ENCODE data around the gene RCOR2. TPM values are rescaled to one million over a fixed set of nuclear protein-coding genes. Genes with fewer than 3 reads are reported as not detected.
"Not testable (repeated sequence)": the region's sequence is repeated elsewhere in the genome, so short reads cannot be mapped to it uniquely, and the experiment has no call there.

RCOR2 gene
- total RNA-seq, result 2.4 TPM
- 0.87 TPM for polyA plus RNA-seq
- long read RNA-seq, donor 1, result 0 reads
- long read RNA-seq, donor 2, result 0 reads
- long read RNA-seq, donor 3, partial matches to known transcripts, result 1,315 of 1,315 reads
- long read RNA-seq, donor 3, other reads (novel, unspliced or antisense), result 0 of 1,315 reads
- long read RNA-seq, donor 4, partial matches to known transcripts, result 1,021 of 1,022 reads
- long read RNA-seq, donor 4, other reads (novel, unspliced or antisense), result 0 of 1,022 reads
- long read RNA-seq, donor 5, partial matches to known transcripts, result 1,826 of 1,829 reads
- long read RNA-seq, donor 5, other reads (novel, unspliced or antisense), result 0 of 1,829 reads
- long read RNA-seq, donor 6, result 0 reads
- long read RNA-seq, donor 7, result 0 reads
- long read RNA-seq, donor 8, result 0 reads
- long read RNA-seq, donor 9, result 0 reads
- long read RNA-seq, donor 10, result 0 reads

DNA sequence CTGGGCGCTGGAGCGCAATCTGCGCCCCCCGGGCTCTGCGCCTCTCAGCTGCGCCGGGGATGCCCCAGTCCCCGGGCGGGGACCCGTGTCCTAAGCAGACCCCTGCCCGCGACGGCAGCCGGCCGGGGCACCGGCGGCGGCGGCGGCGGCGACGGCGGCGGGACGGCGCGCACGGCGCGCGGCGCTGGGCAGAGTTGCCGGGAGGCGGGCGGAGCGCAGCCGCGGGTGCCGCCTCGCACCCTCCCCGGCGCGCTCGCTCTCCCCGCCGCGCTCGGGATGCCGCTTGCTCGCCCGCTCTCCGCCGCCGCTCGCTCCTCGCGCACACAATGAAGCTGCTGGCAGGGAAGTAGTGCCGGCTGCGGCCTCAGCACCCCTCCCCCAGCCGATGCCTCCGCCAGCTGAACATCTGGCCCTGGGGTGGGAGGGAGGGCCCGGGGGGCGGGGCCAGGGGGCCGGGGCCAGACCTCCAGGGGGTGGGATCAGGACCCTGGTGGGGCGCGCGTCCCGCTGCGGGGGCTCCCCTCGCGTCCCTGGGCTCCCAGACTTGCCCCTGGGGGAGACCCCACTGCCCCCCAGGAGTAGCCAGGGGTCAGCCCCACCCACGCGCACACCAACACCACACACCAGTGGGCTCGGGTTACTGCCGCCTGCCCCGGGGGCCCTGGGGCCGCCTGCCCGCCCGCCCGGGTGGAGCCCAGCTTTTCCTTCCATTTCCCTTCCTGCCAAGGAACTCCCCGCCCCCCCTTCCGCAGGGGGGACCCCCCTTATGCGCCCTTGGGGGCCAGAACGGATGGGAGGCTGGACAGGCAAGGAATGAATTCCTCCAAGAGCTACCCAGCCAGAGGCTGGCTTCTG lies at the start of gene RCOR2:
TSS of gene RCOR2 (minus strand) at position 328 of the 855 bp plus-strand sequence. CDS start 708 bp downstream, outside the sequence.
- peak within 1 kb of the TSS in 1 of 2 donors; percentile 76 for H3K27ac ChIP-seq (ENCODE audit: low read depth in 1 of 2, low read length in 1 of 2)
- H3K9me3 ChIP-seq (ENCODE audit: control insufficient read depth in 2 of 2, insufficient read depth in 1 of 2, low read length in 1 of 2), result no peaks in the 10 kb centered on the region
- peaks cover 3 to 47% of the 10 kb centered on the region in 2 donors for H3K27me3 ChIP-seq (ENCODE audit: control insufficient read depth in 2 of 2, insufficient read depth in 1 of 2, low read length in 1 of 2)
- H3K4me3 ChIP-seq (ENCODE audit: low read length in 2 of 2), result peak within 1 kb of the TSS; percentile 54
- H3K36me3 ChIP-seq (ENCODE audit: control insufficient read depth in 2 of 2, insufficient read depth in 2 of 2, low read length in 1 of 2), result no peaks in the 10 kb centered on the region
- under 1% methylated on average over 85 of the region's 85 CpGs for WGBS
- H3K4me1 ChIP-seq (ENCODE audit: control insufficient read depth in 2 of 2, insufficient read depth in 2 of 2, low read length in 2 of 2), result peaks cover 15 to 50% of the 10 kb centered on the region in 2 donors
- DNase-seq (ENCODE audit: low read depth in 6 of 9, low spot score in 9 of 9), result peak; percentile 46 to 94 (median 80)

DNA sequence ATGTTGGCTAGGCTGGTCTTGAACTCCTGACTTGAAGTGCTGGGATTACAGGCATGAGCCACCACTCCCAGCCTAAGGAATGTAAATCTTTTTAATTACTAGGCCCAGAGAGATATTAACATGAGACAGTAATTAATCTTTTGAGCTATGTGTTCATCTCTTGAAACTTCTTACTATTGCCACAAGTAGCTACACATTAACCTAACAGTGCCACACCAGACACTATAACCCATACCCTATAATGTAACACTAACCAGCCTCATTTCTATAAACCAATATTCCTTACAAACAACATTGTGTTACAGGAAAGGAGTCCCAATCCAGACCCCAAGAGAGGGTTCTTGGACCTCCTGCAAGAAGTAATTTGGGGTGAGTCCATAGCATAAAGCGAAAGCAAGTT lies 49.5 kb upstream of the RCOR2 start:
- H3K27me3 ChIP-seq (ENCODE audit: control insufficient read depth in 2 of 2, insufficient read depth in 1 of 2, low read length in 1 of 2), result no peaks in the 10 kb centered on the region
- H3K4me1 ChIP-seq (ENCODE audit: control insufficient read depth in 2 of 2, insufficient read depth in 2 of 2, low read length in 2 of 2), result peaks cover 0 to 12% of the 10 kb centered on the region in 2 donors
- H3K9me3 ChIP-seq (ENCODE audit: control insufficient read depth in 2 of 2, insufficient read depth in 1 of 2, low read length in 1 of 2), result no peaks in the 10 kb centered on the region
- no peaks in the 10 kb centered on the region for H3K36me3 ChIP-seq (ENCODE audit: control insufficient read depth in 2 of 2, insufficient read depth in 2 of 2, low read length in 1 of 2)
- H3K27ac ChIP-seq (ENCODE audit: low read depth in 1 of 2, low read length in 1 of 2), result no peak overlapping the region
- H3K4me3 ChIP-seq (ENCODE audit: low read length in 2 of 2), result no peak overlapping the region
- 98% methylated on average over 1 of the region's 1 CpG for WGBS
- DNase-seq (ENCODE audit: low read depth in 6 of 9, low spot score in 9 of 9), result no peak

DNA sequence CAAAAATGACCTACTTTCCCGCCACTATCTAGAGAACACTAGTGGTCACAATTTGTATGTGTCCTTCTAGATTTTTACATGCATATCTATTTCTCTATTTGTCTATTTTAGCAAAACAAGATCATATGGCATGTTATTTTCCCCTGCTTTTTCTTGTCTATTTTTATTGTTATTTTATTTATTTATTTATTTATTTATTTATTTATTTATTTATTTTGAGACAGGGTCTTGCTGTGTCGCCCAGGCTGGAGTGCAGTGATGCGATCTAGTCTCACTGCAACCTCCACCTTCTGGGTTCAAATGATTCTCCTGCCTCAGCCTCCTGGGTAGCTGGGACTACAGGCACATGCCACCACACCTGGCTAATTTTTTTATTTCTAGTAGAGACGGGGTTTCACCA lies 46.9 kb upstream of the RCOR2 start:
- H3K4me1 ChIP-seq (ENCODE audit: control insufficient read depth in 2 of 2, insufficient read depth in 2 of 2, low read length in 2 of 2), result peaks cover 0 to 29% of the 10 kb centered on the region in 2 donors
- not testable (repeated sequence) for H3K27me3 ChIP-seq (ENCODE audit: control insufficient read depth in 2 of 2, insufficient read depth in 1 of 2, low read length in 1 of 2); H3K9me3 ChIP-seq (ENCODE audit: control insufficient read depth in 2 of 2, insufficient read depth in 1 of 2, low read length in 1 of 2); H3K36me3 ChIP-seq (ENCODE audit: control insufficient read depth in 2 of 2, insufficient read depth in 2 of 2, low read length in 1 of 2); H3K27ac ChIP-seq (ENCODE audit: low read depth in 1 of 2, low read length in 1 of 2); H3K4me3 ChIP-seq (ENCODE audit: low read length in 2 of 2); DNase-seq (ENCODE audit: low read depth in 6 of 9, low spot score in 9 of 9)
- 95% methylated on average over 4 of the region's 4 CpGs for WGBS

DNA sequence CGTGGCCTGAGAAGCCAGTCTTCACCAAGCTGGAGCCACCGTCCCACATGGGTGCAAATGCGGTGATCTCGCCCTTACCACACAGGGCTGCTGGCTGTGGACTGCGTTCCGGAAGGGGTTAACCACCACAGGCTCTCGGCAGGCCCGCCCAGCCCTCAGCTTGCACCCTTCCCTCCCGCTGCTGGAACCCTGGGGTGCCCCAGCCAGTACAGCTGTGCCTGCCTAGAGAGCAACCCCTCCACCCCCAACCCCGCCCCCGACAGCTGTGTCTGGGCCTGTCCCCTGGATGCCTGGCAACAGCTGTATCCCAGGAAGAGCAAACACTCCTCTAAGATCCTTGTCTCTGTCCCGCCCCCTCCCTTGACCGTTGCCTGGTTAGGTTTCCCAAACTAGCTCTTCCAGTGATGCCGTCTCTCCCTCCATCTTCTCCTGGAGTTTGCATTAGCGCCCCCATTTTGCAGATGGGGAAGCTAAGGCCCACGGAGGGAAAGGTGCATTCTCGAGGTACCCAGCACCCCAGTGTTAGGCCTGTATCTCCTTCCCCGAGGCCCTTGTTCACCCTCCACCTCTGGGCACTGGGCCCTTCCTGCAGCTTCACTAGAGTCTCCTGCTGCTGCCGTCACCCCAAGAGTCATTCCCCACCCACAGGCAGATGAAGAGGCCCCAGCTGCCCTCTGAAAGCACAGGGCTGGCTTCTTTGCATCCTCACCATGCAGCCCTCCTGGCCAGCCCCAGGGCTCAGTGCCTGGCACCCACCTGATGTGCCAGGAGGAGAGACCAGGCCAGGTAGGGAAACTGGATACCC lies 44.8 kb upstream of the RCOR2 start:
- Histone ChIP-seq H3K27ac (ENCODE audit: low read depth in 1 of 2, low read length in 1 of 2) (no peak overlapping the region), H3K4me3 (ENCODE audit: low read length in 2 of 2) (no peak overlapping the region), H3K4me1 (ENCODE audit: control insufficient read depth in 2 of 2, insufficient read depth in 2 of 2, low read length in 2 of 2) (peaks cover 0 to 44% of the 10 kb centered on the region in 2 donors), H3K9me3 (ENCODE audit: control insufficient read depth in 2 of 2, insufficient read depth in 1 of 2, low read length in 1 of 2) (no peaks in the 10 kb centered on the region), H3K27me3 (ENCODE audit: control insufficient read depth in 2 of 2, insufficient read depth in 1 of 2, low read length in 1 of 2) (no peaks in the 10 kb centered on the region), H3K36me3 (ENCODE audit: control insufficient read depth in 2 of 2, insufficient read depth in 2 of 2, low read length in 1 of 2) (peaks cover 0 to 3% of the 10 kb centered on the region in 2 donors)
- DNase-seq (ENCODE audit: low read depth in 6 of 9, low spot score in 9 of 9), result peak in 2 of 9 donors; percentile 24 to 65
- WGBS, result 64% methylated on average over 19 of the region's 19 CpGs

DNA sequence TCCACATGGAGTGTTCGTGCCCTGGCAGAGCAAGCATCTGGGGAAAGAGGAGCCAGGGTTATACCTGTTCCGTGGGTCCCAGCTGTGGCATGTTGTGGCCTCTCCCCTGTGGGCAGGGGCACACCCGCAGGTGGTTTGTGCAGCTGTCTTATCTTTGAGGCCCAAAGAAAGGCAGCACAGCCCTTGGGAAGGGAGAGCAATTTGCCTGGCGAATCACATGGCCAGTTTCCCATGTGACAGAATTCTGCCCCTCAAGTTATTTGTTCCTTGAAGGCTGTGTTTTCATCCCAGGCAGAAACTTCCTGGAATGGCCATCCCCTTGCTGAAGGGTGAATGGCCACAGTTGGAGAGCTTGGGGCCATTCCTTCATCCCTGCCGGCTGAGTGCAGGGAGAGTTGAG lies 41.0 kb upstream of the RCOR2 start:
- whole genome bisulfite sequencing, result 72% methylated on average over 5 of the region's 5 CpGs

DNA sequence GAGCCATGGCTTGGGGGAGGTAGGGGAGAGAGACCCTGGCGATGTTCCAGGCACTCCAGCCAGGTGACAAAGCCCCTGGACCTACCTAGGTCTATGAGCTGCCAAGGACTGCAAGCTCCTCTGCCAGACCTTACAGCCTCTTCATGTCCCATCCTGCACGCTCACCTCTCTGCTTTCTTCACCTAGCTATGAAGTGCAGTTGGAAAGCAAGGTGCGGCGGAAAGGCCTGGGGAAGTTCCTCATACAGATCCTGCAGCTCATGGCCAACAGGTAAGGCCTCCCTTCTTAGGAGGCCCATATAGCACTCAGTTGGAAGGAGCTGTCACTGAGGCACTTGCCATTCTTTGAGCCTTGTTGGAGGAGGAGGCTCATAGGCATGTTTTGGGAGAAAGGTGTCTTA lies 35.6 kb upstream of the RCOR2 start:
- 97% methylated on average over 4 of the region's 4 CpGs for WGBS
- Histone ChIP-seq H3K27ac (ENCODE audit: low read depth in 1 of 2, low read length in 1 of 2) (peak overlapping the region in 1 of 2 donors; percentile 19), H3K27me3 (ENCODE audit: control insufficient read depth in 2 of 2, insufficient read depth in 1 of 2, low read length in 1 of 2) (no peaks in the 10 kb centered on the region), H3K4me1 (ENCODE audit: control insufficient read depth in 2 of 2, insufficient read depth in 2 of 2, low read length in 2 of 2) (peaks cover 9 to 30% of the 10 kb centered on the region in 2 donors), H3K4me3 (ENCODE audit: low read length in 2 of 2) (no peak overlapping the region), H3K36me3 (ENCODE audit: control insufficient read depth in 2 of 2, insufficient read depth in 2 of 2, low read length in 1 of 2) (peaks cover 42 to 49% of the 10 kb centered on the region in 2 donors), H3K9me3 (ENCODE audit: control insufficient read depth in 2 of 2, insufficient read depth in 1 of 2, low read length in 1 of 2) (no peaks in the 10 kb centered on the region)
- DNase-seq (ENCODE audit: low read depth in 6 of 9, low spot score in 9 of 9), result no peak

More for the DNA sequence above, 41.0 kb upstream of the RCOR2 start:
- Histone ChIP-seq H3K4me1 (ENCODE audit: control insufficient read depth in 2 of 2, insufficient read depth in 2 of 2, low read length in 2 of 2) (peaks cover 0 to 47% of the 10 kb centered on the region in 2 donors), H3K36me3 (ENCODE audit: control insufficient read depth in 2 of 2, insufficient read depth in 2 of 2, low read length in 1 of 2) (peaks cover 35 to 36% of the 10 kb centered on the region in 2 donors), H3K9me3 (ENCODE audit: control insufficient read depth in 2 of 2, insufficient read depth in 1 of 2, low read length in 1 of 2) (no peaks in the 10 kb centered on the region), H3K4me3 (ENCODE audit: low read length in 2 of 2) (no peak overlapping the region), H3K27ac (ENCODE audit: low read depth in 1 of 2, low read length in 1 of 2) (no peak overlapping the region), H3K27me3 (ENCODE audit: control insufficient read depth in 2 of 2, insufficient read depth in 1 of 2, low read length in 1 of 2) (no peaks in the 10 kb centered on the region)
- DNase-seq (ENCODE audit: low read depth in 6 of 9, low spot score in 9 of 9), result peak in 1 of 9 donors; percentile 46

DNA sequence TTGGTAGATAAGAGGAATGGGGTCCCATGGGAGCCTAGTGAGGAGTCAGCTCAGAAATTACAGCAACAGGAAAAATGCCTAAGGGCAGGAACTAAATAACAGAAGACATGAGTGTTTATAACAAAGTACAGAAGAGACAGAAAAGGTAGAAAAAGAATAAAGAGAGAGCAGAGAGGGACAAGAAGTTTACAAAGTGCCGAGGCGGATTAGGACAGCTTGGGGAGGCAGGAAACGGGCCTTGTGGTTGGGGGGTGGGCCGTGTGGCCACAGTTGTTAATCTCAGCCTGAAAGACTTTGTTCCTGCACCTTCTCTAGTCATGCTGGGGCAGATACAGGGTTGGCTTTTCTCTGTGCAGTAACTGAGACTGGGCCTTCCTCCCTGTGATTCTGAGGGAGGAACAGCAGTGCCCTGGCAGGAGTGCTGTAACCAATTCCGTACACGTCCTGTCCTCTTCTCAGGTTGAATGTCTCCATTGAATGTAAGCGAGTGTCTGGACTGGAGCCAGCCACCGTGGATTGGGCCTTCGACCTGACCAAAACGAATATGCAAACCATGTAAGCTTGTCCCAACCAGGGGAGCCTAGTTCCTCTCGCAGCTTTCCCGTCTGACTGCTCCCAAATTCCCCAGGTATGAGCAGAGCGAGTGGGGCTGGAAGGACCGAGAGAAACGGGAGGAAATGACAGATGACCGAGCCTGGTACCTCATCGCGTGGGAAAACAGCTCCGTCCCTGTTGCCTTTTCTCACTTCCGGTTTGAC lies 35.0 kb upstream of the RCOR2 start:
- Histone ChIP-seq H3K27me3 (ENCODE audit: control insufficient read depth in 2 of 2, insufficient read depth in 1 of 2, low read length in 1 of 2) (no peaks in the 10 kb centered on the region), H3K4me1 (ENCODE audit: control insufficient read depth in 2 of 2, insufficient read depth in 2 of 2, low read length in 2 of 2) (peaks cover 9 to 25% of the 10 kb centered on the region in 2 donors), H3K4me3 (ENCODE audit: low read length in 2 of 2) (no peak overlapping the region), H3K9me3 (ENCODE audit: control insufficient read depth in 2 of 2, insufficient read depth in 1 of 2, low read length in 1 of 2) (no peaks in the 10 kb centered on the region), H3K36me3 (ENCODE audit: control insufficient read depth in 2 of 2, insufficient read depth in 2 of 2, low read length in 1 of 2) (peaks cover 41 to 52% of the 10 kb centered on the region in 2 donors), H3K27ac (ENCODE audit: low read depth in 1 of 2, low read length in 1 of 2) (peak overlapping the region; percentile 19 to 62)
- peak in 3 of 9 donors; percentile 23 to 53 (median 41) for DNase-seq (ENCODE audit: low read depth in 6 of 9, low spot score in 9 of 9)
- WGBS, result 53% methylated on average over 20 of the region's 20 CpGs
